ENCODE results near the gene ERC2.
"Not testable (repeated sequence)": the region's sequence is repeated elsewhere in the genome, so short reads cannot be mapped to it uniquely, and the experiment has no call there.

Gene ERC2

DNA sequence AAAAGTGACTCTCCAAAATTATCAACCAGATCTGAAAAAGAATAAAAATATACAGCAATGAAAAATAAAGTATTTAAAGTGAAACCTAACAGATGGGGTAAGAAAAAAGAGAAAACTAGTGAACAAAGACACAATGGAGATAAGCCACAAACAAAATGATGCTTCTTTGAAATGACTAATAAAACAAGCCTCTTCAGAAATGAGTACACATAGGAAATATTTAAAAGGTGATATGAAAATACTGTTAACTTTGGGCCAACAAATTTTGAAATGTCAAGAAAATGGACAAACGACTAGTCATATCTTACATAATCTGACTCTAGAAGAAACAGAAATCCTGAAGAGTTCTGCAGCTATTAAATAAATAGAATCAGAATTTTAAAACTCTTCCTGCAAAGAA, 164.2 kb downstream of the ERC2 start:
- DNase-seq: no peak

DNA sequence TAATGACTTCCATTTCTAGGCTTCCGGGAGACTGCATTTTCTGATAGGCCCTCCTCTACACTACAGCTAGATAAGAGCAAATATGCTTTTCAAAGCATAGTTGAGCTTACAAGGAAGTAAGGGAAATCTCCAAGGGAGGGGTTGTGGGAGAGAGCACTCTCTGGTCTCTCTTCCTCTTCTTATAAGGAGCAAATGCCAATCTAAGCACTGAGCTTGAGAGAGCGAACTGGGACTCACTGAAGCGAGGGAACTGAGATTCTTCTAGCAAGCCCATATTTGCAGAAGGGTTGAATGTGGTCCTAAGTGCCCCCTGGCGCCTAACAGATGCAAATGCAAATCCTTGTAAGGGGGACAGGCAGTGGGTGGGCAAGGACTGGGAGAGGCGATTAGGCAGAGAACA, 164.8 kb downstream of the ERC2 start:
- DNase-seq: no peak

DNA sequence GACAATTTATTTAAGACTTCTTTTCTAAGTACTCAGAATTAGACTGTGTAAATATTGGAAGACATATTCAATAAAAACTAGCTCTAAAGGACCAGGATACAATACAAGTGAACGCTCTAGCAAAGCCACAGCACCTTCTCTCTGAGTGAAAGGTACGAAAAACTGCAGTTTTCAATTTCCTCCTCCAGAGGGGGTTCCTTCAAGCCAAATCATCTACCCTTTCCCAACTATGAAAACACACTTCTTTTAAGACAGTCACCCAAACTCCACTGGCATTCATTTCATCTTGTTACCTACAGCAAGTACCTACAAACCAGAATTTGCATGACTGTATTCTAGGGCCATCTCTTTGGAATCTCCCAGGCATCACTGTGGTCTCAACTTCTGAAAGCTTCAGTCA, 165.8 kb downstream of the ERC2 start:
- no peak for DNase-seq

DNA sequence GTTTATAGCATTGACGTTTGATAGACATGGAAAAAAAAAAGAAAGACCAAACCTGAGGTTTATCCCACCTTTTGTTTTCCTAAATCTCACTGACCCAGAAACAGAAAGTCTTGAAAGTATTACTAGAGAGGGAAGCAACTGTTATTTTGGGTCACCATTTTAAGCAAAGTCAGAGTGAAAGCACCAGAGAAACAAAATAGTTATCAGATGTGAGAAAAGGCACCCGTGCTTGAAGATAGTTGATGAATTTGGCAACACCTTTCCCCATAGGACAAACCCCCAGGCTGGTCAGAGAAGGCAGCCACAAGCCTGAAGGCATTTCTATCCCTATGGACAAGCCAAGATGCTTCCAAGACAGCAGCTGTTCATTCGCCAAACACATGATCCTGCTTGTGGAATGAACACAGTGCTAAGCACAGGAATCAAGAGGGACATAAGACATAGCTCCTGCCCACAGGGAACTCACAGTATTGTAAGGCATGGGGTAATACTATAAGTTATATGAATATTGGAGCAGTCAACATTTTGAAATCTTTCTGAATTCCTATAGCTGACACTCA, 170.9 kb downstream of the ERC2 start:
- DNase-seq: no peak

DNA sequence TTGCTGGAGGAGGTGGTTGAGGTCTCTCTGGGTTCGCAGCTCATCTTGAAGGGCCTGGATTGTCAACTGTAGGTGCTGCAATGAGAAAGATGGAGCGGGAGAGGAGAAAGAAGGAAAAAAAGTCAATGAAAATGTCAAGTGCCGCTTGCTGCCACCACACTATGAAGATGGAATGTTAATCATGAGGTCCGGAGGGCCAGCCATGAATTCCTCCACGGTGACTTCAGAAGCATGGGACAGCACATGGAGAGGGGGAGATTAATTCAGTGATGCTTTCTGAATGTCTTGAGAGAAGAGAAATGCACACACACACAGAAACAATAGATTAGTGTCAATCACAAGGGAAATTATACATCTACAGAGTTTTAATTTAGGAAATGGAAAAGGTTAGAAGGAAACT, 171.9 kb downstream of the ERC2 start:
- DNase-seq: no peak

DNA sequence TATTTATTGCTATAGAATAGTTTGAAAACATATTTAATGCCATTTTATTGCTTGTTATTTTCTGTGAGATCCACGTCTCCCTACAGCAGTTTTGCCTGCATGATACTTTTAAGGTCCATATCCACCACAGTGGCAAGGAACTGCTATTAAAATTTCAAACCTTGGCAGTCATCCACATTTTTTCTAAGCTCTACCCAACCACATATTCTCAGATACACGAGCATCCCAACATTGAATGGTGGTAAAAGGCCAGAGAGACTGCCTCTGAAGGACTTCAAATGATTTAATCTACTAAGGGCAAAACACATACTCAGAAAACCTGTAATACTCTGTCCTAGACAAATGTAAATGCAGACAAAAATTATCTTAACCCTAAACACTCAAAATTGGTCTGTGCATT, 173.1 kb downstream of the ERC2 start:
- no peak for DNase-seq

DNA sequence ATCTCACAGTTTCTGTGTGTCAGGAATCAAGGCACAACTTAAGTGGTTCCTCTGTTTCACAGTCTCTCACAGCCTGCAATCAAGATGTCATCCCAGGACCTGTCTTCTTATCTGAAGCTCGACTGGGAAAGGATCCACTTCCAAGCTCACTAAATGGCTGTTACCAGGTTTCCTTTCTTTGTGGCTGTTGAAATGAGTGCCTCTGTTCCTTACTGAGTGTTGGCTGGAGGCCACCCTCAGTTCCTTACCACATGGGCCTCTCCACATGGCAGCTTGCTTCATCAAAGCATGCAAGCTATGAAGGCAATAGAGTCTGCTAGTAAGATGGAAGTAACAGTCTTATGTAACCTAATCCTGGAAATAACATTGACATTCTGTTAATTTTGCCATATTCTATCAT, 174.0 kb downstream of the ERC2 start:
- DNase-seq: no peak

DNA sequence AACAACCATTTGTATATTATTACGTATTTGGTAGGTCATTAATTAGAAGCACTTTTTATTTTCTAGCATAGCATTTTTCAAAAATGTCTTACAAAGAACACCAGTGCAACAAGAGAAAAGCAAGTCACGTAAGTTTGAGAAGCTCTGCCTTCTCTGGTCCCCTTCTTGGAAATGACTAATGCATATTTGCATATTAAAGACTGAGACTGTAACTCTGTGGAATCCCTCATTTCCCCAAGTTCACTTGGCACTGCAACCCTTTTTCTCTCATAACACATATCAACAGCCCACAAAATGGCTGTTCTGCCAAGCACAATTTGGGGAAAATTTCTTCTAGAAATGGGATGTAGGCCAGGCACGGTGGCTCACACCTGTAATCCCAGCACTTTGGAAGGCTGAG, 176.3 kb downstream of the ERC2 start:
- DNase-seq: no peak

DNA sequence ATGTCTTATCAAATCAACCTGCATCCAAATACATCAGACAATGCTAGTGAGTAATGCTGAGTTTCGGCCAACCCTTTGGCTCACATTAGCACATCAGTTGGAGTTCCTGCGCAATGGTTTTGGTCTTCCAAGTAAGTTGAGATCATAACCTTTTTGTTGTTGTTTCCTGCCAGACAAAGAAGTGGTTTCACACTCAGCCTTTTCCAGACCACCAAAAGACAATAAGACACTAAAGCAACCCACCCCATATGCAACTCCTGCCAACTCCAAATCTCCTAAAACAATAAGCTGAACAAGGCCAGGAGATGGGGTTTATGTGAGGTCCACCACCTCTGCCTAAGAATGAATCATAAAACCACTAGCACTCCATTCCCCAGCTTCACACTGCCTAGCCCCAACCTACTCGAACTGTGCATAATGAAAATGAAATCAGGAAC, 177.0 kb downstream of the ERC2 start:
- DNase-seq: no peak

DNA sequence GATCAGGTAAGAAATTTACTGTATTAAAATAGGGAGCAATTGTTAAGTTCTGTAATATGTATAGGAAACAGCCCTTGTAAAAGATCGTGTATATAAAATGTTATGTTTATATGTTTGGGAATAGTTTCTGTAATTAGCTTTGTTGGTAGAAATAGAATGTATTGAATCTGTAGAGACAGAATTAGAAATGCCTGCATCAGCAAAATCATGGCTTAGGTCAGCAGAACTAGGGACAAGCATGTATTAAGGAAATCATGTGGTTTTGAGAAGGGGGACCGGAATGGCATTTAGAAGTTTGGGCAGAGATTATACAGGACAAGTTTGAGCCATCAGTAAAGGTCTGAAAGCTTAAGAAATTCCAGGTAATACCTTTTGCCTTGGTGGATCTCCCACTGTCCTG, 177.9 kb downstream of the ERC2 start:
- no peak for DNase-seq

DNA sequence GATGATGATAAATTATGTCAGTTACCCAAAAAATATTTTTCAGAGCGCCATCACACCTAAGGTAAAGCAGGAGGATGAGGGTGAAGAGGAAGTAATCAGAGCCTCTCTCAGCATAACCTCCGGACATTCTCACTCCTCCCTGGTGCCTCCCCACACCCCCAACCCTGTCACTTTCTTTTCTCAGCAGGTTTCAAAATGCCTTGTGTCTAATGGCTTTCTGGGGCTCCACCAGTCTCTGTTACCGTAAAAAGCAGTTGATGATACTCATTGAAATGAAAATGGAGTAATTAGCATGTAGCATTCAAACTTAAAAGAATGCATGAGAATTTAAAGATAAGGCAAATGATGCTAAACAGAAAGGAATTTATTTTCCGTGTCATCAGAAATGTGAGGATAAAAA, 180.0 kb downstream of the ERC2 start:
- no peak for DNase-seq

DNA sequence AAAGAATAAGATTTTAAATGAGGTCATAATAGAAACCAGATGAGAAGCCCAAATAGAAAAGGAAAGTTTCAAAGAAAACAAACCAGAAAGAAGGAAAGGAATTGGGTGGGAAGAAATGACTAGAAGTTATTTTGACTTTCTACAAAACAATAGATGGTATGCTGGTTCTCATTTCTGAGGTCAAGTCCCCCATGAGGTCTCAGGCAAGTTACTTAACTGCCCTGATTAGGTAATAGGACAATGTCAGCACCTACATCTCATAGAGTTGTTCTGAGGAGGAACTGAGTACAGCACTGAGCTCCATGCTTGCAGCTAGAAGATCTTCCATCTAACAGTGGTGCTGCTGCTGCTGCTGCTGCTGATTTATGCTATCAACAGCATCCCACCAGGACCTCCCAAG, 185.9 kb downstream of the ERC2 start:
- no peak for DNase-seq

DNA sequence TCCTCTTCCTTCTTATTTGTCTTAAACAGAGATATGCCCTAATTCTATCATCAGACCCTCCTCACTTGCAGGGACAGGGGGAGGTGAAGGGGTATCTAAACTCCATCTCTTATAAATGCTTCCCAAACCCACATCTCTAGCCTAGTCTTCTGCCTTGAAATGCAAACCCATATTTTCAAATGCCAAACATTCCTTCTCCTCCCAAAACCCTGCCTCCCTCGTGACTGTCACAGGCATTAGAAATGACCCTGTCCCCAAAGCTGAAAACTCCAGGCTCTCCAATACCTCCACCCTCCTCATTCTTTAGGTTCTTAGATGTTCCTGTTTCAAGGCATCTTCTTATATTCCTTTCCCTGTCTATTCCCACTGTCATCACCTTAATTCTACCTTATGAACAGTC, 191.0 kb downstream of the ERC2 start:
- DNase-seq: no peak

DNA sequence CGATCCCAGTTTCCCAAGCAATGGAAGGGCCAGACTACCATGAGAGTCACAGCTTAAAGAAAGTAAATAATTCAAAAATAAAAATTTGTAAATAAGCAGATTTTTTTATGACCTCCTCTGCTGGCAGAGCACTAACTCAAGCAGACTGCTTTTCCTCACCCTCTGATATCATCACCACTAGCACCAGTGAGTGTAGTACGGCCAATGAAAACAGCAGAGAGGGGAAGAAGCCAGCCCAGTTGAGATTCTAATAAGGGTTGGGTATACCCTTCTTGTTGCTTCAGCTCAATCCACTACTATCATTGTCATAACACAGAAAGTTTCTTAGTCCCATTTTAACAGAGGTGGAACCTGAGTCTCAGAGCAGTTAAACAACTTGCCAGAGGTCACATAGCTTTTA, 193.1 kb downstream of the ERC2 start:
- DNase-seq: no peak

DNA sequence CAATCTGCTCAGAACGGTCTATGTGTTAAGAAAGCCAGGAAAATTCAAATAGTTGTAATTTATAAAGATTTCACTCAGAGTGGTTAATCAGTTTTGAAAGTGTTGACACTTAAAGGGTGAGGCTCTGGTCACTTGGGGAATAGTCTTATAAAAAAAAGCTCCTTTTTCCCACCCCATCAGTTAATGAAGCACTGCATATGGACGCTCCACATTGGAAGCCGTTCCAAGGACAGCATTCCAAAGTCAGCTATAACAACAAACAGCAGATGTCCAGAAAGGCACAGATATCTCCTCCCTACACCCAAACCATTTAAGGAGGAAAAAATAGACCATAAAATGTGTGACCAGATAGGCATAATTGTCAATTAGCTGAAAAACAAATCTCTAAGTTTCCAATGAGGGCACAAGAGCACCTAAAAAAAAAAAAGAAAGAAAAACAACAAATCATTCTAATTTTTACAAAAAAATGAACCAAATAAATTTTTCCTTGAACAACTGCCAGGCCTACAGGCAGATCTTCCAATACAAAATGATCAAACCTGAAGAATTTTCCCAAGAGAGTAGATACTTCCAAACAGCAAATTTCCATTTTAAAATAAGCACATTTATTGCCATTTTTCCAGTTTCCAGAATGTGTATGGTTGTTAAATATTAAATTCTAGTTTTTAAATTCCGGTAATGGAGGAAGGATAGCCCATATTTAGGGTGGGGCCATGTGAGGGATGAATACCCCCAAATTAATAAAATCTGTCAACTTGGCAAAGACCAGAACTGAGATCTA, 198.3 kb downstream of the ERC2 start:
- no peak for DNase-seq

DNA sequence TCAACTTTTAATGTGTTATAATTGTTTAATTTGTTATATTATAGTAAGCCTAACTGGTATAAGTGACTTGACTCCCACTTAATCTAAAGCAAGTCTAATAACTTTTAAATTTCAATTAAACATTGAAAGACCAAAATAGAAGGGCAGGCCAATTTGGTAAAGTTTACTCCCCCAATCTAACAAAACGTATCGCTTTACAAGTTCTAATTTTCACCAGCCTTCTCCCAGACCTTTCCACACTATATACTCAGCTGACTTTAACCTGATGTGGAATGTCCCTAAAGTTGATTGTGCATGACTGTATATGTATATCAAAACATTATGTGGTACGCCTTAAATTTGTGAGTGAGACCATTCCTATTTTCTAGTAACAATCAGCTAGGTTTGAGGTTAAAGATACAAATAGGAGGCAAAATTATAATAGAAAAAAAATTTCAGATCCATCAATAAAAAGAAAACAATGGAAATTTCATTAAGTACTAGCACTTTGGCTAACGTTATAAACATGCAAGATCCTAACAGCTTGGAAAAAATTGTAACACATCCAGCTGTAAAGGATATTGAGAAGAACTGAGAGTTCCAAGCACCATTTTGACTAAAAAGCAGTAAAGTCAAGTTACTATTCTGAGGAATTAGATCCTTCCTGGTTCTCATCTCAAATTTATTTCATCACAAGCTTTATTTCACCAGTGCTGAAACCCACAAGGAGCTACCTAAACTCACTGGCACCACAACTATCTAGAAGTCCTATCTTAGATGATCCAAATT, 199.5 kb downstream of the ERC2 start:
- no peak for DNase-seq

DNA sequence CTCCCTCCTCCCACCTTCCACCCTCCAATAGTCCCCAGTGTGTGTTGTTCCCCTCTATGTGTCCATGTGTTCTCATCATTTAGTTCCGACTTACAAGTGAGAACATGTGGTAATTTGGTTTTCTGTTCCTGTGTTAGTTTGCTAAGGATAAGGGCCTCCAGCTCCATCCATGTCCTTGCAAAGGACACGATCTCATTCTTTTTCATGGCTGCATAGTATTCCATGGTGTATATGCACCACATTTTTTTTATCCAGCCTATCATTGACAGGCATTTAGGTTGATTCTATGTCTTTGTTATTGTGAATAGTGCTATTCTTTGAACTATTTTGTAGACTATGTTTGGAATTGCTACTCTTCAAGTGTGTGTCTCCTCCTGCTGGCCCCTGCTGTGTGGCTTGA, 206.4 kb downstream of the ERC2 start:
- not testable (repeated sequence) for DNase-seq

DNA sequence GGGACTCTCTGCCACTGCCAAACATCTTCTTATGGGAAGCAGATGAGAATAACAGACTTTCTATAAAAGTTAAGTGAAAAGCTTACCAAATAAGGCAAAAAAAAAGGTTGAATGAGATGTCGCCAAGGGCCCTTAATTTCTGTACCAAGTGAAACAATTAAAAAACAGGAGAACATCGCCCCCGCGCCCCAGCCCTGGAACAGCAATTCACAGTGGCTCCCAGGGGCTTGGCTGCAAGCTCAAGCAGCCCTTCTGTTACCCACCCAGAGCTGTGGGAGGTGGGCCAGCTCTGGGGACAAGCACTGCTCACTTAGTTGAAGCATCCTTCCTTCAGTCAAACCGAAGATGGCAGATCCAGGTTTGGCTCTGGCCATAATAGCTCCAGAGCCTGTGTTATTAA, 208.0 kb downstream of the ERC2 start:
- DNase-seq: no peak

DNA sequence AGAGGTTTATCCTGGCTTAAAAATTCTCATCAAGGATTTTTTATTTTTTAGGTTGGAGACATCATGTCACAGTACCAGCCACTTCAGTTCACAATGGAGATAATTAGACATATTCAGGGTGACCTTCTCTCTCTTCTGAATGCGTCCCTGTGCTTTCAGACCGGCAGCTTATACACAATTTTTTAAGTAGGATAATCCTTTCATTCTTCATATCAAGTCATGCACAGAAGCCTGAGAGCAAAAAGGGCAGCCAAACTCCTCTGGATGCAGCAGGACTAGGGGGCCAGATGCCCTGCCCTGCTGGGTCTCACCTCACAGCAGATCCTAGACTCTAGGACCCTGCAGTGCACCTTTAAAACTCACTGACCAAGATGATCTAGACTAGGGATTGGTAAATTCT, 210.4 kb downstream of the ERC2 start:
- DNase-seq: no peak

DNA sequence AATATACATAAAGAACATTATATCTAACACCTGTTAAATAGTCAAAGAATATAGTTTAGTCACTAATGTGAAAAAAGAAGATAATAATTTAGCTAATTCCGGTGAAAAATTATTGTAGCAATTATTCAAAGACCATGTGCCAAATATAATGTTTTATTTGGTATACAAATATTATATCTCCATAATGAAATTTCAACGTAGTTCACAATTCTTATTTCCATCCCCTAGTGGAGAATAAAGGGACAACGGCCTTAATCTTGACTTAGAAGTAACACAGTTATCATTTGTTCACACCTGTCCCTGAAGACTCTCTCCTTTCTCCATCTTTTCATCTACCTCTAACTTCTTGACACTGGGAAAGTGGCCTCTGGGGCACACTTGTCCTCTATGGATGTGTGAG, 213.4 kb downstream of the ERC2 start:
- DNase-seq: no peak

DNA sequence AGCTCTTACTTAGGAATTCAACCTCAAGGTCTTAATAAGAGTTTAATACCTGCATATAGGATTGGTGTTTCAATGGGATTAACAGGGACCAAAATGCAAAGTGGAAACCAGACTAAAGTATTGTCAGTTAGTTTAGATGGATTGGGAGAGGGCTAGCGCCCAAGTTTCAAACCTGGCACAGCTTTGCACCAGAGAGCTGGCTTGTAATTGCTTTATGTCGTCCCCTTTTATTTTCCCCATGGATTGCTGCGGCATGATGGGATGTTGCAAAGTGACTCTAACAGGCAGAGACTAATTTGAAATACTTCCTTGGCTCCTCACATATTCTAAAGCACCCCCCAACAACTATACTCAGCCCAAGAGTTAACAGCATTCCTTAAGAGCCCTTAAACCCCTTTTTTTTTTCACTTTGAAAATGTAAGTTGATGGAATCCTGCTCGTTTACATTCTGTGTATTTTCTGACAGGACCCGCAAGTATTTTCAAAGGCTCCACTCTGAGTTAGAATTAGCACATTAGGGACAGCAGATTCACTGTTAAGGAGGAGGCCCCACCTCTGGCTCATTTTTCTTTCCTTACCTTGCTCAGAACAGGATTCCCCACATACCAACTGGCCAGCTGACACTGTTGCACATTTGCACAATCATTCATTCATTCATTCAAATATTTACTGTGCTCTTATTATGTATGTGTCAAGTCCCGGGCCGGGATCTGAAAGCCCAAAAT, 214.2 kb downstream of the ERC2 start:
- no peak for DNase-seq

DNA sequence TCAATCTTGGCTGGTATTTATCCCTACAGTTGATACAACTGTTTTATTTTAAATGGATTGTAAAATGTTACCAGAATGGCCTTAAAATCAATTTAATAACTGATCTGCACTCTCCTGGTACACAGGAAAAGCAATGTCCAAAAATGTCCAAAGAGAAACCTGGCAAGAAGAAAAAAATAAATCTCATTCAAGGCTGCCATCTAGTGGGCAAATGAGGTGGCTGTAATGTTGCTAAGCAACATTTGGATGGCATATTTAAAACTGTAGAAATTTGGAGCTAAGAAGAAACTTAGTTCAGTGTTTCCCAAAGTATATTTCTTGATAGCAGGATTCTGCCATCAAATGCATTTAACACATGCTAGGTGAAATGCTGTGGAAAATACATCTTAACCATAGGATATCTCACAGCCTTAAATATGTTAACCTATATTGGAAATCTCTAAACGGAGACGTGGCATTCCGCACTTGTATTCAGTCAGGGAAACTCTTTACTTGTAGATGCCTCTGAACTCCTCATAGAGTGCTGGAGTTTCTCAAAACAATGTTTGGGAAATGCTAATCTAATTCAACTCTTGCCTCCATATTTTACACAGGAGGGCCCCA, 216.8 kb downstream of the ERC2 start:
- no peak for DNase-seq

DNA sequence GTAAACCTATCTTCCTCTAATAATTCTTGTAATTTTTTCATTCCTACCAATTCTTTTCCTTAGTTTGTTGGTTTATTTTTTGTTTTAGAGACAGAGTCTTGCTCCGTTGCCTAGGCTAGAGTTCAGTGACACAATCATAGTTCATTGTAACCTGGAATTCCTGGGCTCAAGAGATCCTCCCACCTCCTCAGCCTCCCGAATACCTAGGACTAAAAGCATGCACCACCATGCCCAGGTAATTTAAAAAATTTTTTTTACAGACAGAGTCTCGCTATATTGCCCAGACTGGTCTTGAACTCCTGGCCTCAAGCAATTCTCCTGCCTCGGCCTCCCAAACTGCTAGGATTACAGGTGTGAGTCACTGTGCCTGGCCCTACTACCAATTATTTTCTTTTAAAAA, 220.2 kb downstream of the ERC2 start:
- DNase-seq: no peak
